BE2C (cell line): Measurements from ENCODE around the gene RNPEPL1. TPM values are rescaled to one million over a fixed set of nuclear protein-coding genes. Genes with fewer than 3 reads are reported as not detected.
"Not testable (repeated sequence)": the region's sequence is repeated elsewhere in the genome, so short reads cannot be mapped to it uniquely, and the experiment has no call there.

ENCODE experiments used
- DNase-seq: peaks from one replicate; pipeline ENCODE4 v3.0.0-alpha.2; 2020
- H3K27me3 ChIP-seq: fragments of 250-450 bp; sonication (Bioruptor Pico); 2 replicates; pipeline ENCODE4 v1.5.1; 2020; ENCODE audit warnings: mild to moderate bottlenecking
- H3K36me3 ChIP-seq: fragments of 250-450 bp; sonication (Bioruptor Pico); 2 replicates; pipeline ENCODE4 v1.5.1; 2020; ENCODE audit warnings: mild to moderate bottlenecking
- H3K4me1 ChIP-seq: fragments of 250-450 bp; sonication (Bioruptor Pico); 2 replicates; pipeline ENCODE4 v1.5.1; 2020
- H3K4me3 ChIP-seq: 2 replicates; pipeline ENCODE4 v1.5.1; 2011; ENCODE audit warnings: low read depth, low read length
- H3K9me3 ChIP-seq: fragments of 250-450 bp; sonication (Bioruptor Pico); 2 replicates; pipeline ENCODE4 v1.5.1; 2020
- CTCF ChIP-seq: IDR thresholded peaks from 2 replicates; pipeline ENCODE4 v1.5.1; 2012; ENCODE audit warnings: mild to moderate bottlenecking, low read depth, low read length
- polyA plus RNA-seq: library from polyadenylated mRNA; unstranded; fragments of >200 nt; gene quantifications from one replicate; pipeline ENCODE4 v1.2.1, GENCODE V29; 2012; ENCODE audit warnings: low read depth, missing spikeins; ENCODE audit not compliant: insufficient read length, insufficient read depth

RNPEPL1 gene, protein sequence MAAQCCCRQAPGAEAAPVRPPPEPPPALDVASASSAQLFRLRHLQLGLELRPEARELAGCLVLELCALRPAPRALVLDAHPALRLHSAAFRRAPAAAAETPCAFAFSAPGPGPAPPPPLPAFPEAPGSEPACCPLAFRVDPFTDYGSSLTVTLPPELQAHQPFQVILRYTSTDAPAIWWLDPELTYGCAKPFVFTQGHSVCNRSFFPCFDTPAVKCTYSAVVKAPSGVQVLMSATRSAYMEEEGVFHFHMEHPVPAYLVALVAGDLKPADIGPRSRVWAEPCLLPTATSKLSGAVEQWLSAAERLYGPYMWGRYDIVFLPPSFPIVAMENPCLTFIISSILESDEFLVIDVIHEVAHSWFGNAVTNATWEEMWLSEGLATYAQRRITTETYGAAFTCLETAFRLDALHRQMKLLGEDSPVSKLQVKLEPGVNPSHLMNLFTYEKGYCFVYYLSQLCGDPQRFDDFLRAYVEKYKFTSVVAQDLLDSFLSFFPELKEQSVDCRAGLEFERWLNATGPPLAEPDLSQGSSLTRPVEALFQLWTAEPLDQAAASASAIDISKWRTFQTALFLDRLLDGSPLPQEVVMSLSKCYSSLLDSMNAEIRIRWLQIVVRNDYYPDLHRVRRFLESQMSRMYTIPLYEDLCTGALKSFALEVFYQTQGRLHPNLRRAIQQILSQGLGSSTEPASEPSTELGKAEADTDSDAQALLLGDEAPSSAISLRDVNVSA
- polyA plus RNA-seq, result 44.6 TPM

- TF ChIP-seq CTCF, result no peak
- Histone ChIP-seq H3K27me3 (no peaks in the 10 kb centered on the region), H3K4me1 (peaks cover 21% of the 10 kb centered on the region), H3K9me3 (no peaks in the 10 kb centered on the region), H3K36me3 (no peaks in the 10 kb centered on the region), H3K4me3 (peak within 1 kb of the TSS; percentile 70)
- DNase-seq, result peak; percentile 51
Observed at GRCh38 chr2:240567872-240568677, at the start of gene RNPEPL1. Gene RNPEPL1, plus strand, starts transcription at chr2:240568484. Its CDS starts 103 bp downstream, at chr2:240568587.

DNA sequence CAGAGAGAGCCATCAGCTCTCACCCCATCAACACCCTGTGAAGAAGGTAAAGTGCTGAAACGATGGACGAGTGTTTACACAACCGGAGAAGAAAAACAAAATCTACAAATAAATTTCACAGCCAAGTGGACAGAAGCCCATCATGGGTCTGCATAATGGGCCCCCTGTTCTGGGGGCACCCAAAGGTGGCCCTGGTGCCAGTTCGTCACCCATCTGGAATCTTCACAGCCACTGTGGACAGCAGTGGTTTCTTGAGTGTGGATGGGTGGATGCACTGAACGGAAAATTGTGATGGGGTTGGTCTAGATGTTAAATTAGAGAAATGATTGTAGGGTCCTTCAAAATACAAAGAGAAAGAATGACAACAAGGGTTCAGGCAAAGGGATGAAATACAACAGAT lies 49.3 kb upstream of the RNPEPL1 start:
- TF ChIP-seq CTCF, result no peak
- Histone ChIP-seq H3K9me3 (no peaks in the 10 kb centered on the region), H3K27me3 (no peaks in the 10 kb centered on the region), H3K4me1 (no peaks in the 10 kb centered on the region), H3K36me3 (peaks cover 4% of the 10 kb centered on the region; the same call in 1 of the 2 replicates), H3K4me3 (no peak overlapping the region)
- no peak for DNase-seq

GRCh38 chr2:240519396-240520129 lies 48.7 kb upstream of the RNPEPL1 start:
- no peak overlapping the region for H3K4me3 ChIP-seq
- no peak for DNase-seq
- no peak for TF ChIP-seq CTCF
- H3K4me1 ChIP-seq, result no peaks in the 10 kb centered on the region
- 0 out of 2 replicates have a peak, but pooled peaks cover 2% of the 10 kb centered on the region for H3K9me3 ChIP-seq
- peaks cover 6% of the 10 kb centered on the region; the same call in 1 of the 2 replicates for H3K36me3 ChIP-seq
- no peaks in the 10 kb centered on the region for H3K27me3 ChIP-seq

- 0 out of 2 replicates have a peak, but pooled peaks cover 2% of the 10 kb centered on the region for H3K9me3 ChIP-seq
- no peak for TF ChIP-seq CTCF
- H3K36me3 ChIP-seq, result peaks cover 11% of the 10 kb centered on the region; the same call in 1 of the 2 replicates
- no peak overlapping the region for H3K4me3 ChIP-seq
- no peak for DNase-seq
- no peaks in the 10 kb centered on the region for H3K4me1 ChIP-seq
- H3K27me3 ChIP-seq, result no peaks in the 10 kb centered on the region
Observed at GRCh38 chr2:240520130-240520973, 47.9 kb upstream of the RNPEPL1 start.

GRCh38 chr2:240520974-240521350 lies 47.3 kb upstream of the RNPEPL1 start:
- H3K4me1 ChIP-seq, result no peaks in the 10 kb centered on the region
- H3K9me3 ChIP-seq, result peaks cover 2% of the 10 kb centered on the region; the same call in 1 of the 2 replicates
- no peak overlapping the region for H3K4me3 ChIP-seq
- TF ChIP-seq CTCF, result no peak
- H3K27me3 ChIP-seq, result no peaks in the 10 kb centered on the region
- H3K36me3 ChIP-seq, result peaks cover 16% of the 10 kb centered on the region
- DNase-seq, result no peak

DNA sequence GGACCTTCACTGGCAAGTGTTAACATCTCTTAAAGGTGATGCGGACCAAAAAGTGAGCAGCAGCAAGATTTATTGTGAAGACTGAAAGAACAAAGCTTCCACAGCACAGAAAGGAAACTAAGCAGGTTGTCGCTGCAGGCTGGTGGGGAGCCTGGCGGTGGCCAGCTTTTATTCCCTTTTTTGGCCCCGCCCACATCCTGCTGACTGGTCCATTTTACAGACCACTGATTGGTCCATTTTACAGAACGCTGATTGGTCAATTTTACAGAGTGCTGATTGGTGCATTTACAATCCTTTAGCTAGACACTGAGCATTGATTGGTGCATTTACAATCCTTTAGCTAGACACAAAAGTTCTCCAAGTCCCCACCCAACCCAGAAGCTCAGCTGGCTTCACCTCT lies 46.4 kb upstream of the RNPEPL1 start:
- H3K9me3 ChIP-seq, DNase-seq, H3K4me1 ChIP-seq, H3K4me3 ChIP-seq, H3K27me3 ChIP-seq: not testable (repeated sequence)
- H3K36me3 ChIP-seq, result peaks cover 25% of the 10 kb centered on the region
